HEK293T (cell line): ENCODE results near the gene EWSR1.

Experiments
- CTCF ChIA-PET: fragments of 350-600 bp; formaldehyde crosslinking; extraction: SDS; loops from one replicate; lab custom pipeline; 2021; ENCODE audit warnings: antibody characterized with exemption, inconsistent platforms; lab: Yijun Ruan, JAX
- POLR2A ChIA-PET: fragments of 350-600 bp; formaldehyde crosslinking; extraction: SDS; loops from one replicate; lab custom pipeline; 2020; ENCODE audit warnings: antibody characterized with exemption, inconsistent platforms; lab: Yijun Ruan, JAX
- DNase-seq: peaks from one replicate; pipeline ENCODE4 v3.0.0; 2012; ENCODE audit warnings: mixed read lengths; ENCODE audit errors: extremely low spot score
- ARNT ChIP-seq: fragments of 450-650 bp; IDR thresholded peaks from 2 replicates; pipeline ENCODE4 v1.6.1; 2017; ENCODE audit warnings: mild to moderate bottlenecking
- BHLHE40 ChIP-seq: fragments of 450-650 bp; IDR thresholded peaks from 2 replicates; pipeline ENCODE4 v1.6.1; 2016; ENCODE audit warnings: mild to moderate bottlenecking, moderate library complexity, borderline replicate concordance
- CTBP1 ChIP-seq: fragments of 450-650 bp; IDR thresholded peaks from 2 replicates; pipeline ENCODE4 v1.6.1; 2016; ENCODE audit warnings: borderline replicate concordance
- ELF4 ChIP-seq: fragments of 450-650 bp; IDR thresholded peaks from 2 replicates; pipeline ENCODE4 v1.6.1; 2017; ENCODE audit warnings: antibody characterized with exemption
- FOXA1 ChIP-seq: fragments of 450-650 bp; IDR thresholded peaks from 2 replicates; pipeline ENCODE4 v1.6.1; 2016; ENCODE audit warnings: mild to moderate bottlenecking
- FOXK2 ChIP-seq: fragments of 450-650 bp; IDR thresholded peaks from 2 replicates; pipeline ENCODE4 v1.6.1; 2016; ENCODE audit warnings: mild to moderate bottlenecking
- FOXM1 ChIP-seq: fragments of 450-650 bp; IDR thresholded peaks from 2 replicates; pipeline ENCODE4 v1.6.1; 2017; ENCODE audit warnings: mild to moderate bottlenecking, borderline replicate concordance
- HDGF ChIP-seq: fragments of 450-650 bp; IDR thresholded peaks from 2 replicates; pipeline ENCODE4 v1.6.1; 2017; ENCODE audit warnings: antibody characterized with exemption, borderline replicate concordance
- L3MBTL2 ChIP-seq: fragments of 450-650 bp; conservative IDR thresholded peaks from 2 replicates; pipeline ENCODE4 v1.6.1; 2016; ENCODE audit warnings: mild to moderate bottlenecking
- LEF1 ChIP-seq: fragments of 450-650 bp; IDR thresholded peaks from 2 replicates; pipeline ENCODE4 v1.6.1; 2017; ENCODE audit warnings: mild to moderate bottlenecking, borderline replicate concordance
- NFRKB ChIP-seq: fragments of 450-650 bp; IDR thresholded peaks from 2 replicates; pipeline ENCODE4 v1.6.1; 2016; ENCODE audit warnings: mild to moderate bottlenecking, moderate library complexity
- PKNOX1 ChIP-seq: fragments of 450-650 bp; IDR thresholded peaks from 2 replicates; pipeline ENCODE4 v1.6.1; 2016
- SP1 ChIP-seq: fragments of 450-650 bp; IDR thresholded peaks from 2 replicates; pipeline ENCODE4 v1.6.1; 2017
- SUZ12 ChIP-seq: fragments of 450-650 bp; IDR thresholded peaks from 2 replicates; pipeline ENCODE4 v1.6.1; 2016; ENCODE audit warnings: mild to moderate bottlenecking
- TARDBP ChIP-seq: fragments of 450-650 bp; IDR thresholded peaks from 2 replicates; pipeline ENCODE4 v1.6.1; 2016
- ZNF384 ChIP-seq: fragments of 450-650 bp; IDR thresholded peaks from 2 replicates; pipeline ENCODE4 v1.6.1; 2016

EWSR1 gene

DNA sequence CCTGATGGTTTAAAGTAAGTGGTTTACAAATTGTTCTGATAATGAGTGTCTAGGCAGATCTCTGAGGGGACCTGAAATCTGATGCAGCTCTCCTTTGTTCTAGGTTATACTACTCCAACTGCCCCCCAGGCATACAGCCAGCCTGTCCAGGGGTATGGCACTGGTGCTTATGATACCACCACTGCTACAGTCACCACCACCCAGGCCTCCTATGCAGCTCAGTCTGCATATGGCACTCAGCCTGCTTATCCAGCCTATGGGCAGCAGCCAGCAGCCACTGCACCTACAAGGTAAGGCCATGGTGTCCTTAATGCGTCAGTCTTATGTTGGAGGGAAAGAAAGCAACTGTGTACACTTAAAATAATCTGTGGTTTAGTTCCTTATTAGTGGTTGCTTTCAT, 9.9 kb downstream of the EWSR1 start:
- no peak for TF ChIP-seq SP1
- CTCF ChIA-PET: no interaction called here

GRCh38 chr22:29284196-29284595, 16.1 kb downstream of the EWSR1 start:
- ChIA-PET POLR2A (no interaction called here), CTCF (no interaction called here)
- no peak for TF ChIP-seq ELF4
- no peak for TF ChIP-seq NFRKB
- TF ChIP-seq SUZ12: no peak
- no peak for TF ChIP-seq FOXA1
- no peak for TF ChIP-seq TARDBP
- no peak for TF ChIP-seq FOXK2
- no peak for TF ChIP-seq CTBP1
- DNase-seq: no peak

More for the DNA sequence above, 9.9 kb downstream of the EWSR1 start:
- POLR2A ChIA-PET: interaction anchor here (1.3 kb wide), 1 partner anchor 9 kb away, joined by 5 read pairs; no protein-coding TSS in a partner anchor
- DNase-seq: no peak

DNA sequence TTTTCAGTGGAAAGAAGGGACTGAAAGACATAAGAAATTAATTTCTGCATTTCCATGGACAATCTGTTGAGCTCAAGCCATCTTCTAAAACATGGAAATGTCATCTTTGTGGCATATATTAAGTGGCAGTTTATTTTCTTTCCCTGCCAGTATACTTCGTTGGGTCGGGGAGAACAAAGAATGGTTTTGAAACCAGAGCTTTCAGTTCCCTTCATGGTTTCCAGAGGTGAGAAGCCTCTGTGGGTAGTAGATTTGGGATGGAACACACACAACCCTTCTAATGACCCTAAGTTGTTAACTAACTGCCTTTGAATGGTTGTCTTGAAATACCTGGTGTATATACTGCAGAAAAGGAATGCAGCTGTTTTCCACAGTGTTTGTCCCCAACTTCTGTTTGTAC, 20.8 kb downstream of the EWSR1 start:
- TF ChIP-seq CTBP1: no peak
- TF ChIP-seq PKNOX1: no peak
- no peak for TF ChIP-seq LEF1
- TF ChIP-seq ARNT: no peak
- ChIA-PET CTCF (no interaction called here), POLR2A (interaction anchor here (1.2 kb wide), 1 partner anchor 17 kb away, joined by 3 read pairs; no protein-coding TSS in a partner anchor)

GRCh38 chr22:29290061-29290460, 22.0 kb downstream of the EWSR1 start:
- DNase-seq: no peak
- CTCF ChIA-PET: no interaction called here
- POLR2A ChIA-PET: no interaction called here

More for the DNA sequence above, 20.8 kb downstream of the EWSR1 start:
- DNase-seq: no peak

GRCh38 chr22:29291215-29291614, 23.1 kb downstream of the EWSR1 start:
- TF ChIP-seq NFRKB (no peak), HDGF (no peak), BHLHE40 (no peak), FOXM1 (no peak), ARNT (no peak), FOXA1 (no peak), SUZ12 (no peak), ZNF384 (no peak), TARDBP (no peak), L3MBTL2 (no peak), LEF1 (no peak), FOXK2 (no peak), ELF4 (no peak), CTBP1 (no peak)
- ChIA-PET CTCF (no interaction called here), POLR2A (no interaction called here)
- no peak for DNase-seq

More at GRCh38 chr22:29290061-29290460, 22.0 kb downstream of the EWSR1 start:
- TF ChIP-seq ARNT (no peak), ELF4 (no peak), HDGF (no peak), FOXM1 (no peak)

DNA sequence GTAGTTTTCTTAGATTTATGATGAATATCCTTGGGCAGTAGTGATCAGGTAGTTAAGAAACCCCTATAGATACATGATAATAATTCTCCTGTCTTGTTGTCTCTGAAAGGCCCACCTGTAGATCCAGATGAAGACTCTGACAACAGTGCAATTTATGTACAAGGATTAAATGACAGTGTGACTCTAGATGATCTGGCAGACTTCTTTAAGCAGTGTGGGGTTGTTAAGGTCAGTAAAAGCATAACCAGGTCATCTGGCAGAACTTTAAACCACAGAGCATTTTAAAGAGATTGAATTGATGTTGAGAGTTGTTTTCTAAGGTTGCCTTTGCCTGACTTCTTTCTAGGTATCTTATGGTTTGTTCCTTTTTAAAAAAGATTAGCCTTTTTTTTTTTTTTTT, 24.3 kb downstream of the EWSR1 start:
- POLR2A ChIA-PET: no interaction called here
- no peak for DNase-seq
- no peak for TF ChIP-seq CTBP1
- no peak for TF ChIP-seq NFRKB
- no peak for TF ChIP-seq ARNT
- no peak for TF ChIP-seq FOXM1
- no peak for TF ChIP-seq ZNF384
- no peak for TF ChIP-seq BHLHE40
- no peak for TF ChIP-seq FOXK2
- no peak for TF ChIP-seq HDGF
- TF ChIP-seq SP1: no peak
- TF ChIP-seq SUZ12: no peak
- TF ChIP-seq PKNOX1: no peak
- CTCF ChIA-PET: no interaction called here

- CTCF ChIA-PET: no interaction called here
- no peak for DNase-seq
- TF ChIP-seq FOXA1: no peak
- TF ChIP-seq ELF4: no peak
- no peak for TF ChIP-seq SP1
- no peak for TF ChIP-seq ARNT
- no peak for TF ChIP-seq FOXK2
- TF ChIP-seq PKNOX1: no peak
- no peak for TF ChIP-seq FOXM1
- TF ChIP-seq L3MBTL2: no peak
- TF ChIP-seq TARDBP: no peak
- TF ChIP-seq HDGF: no peak
- no peak for TF ChIP-seq BHLHE40
- TF ChIP-seq LEF1: no peak
- TF ChIP-seq NFRKB: no peak
- TF ChIP-seq SUZ12: no peak
- no peak for TF ChIP-seq CTBP1
- TF ChIP-seq ZNF384: no peak
- POLR2A ChIA-PET: no interaction called here
These were observed 30.6 kb downstream of the EWSR1 start for GRCh38 chr22:29298641-29299040.
